HG02798 (cell line): ENCODE data around the gene NCKAP1.
"Not testable (repeated sequence)": the region's sequence is repeated elsewhere in the genome, so short reads cannot be mapped to it uniquely, and the experiment has no call there.

ENCODE experiments used
- ATAC-seq: cut with Tn5 transposase; IDR thresholded peaks from one replicate; pipeline ENCODE4 v1.9.1; 2021; ENCODE audit warnings: mild to moderate bottlenecking; ENCODE audit not compliant: unreplicated experiment, poor library complexity

NCKAP1 gene

GRCh38 chr2:182915369-182916326 is 122.6 kb downstream of the NCKAP1 start:
- ATAC-seq, result no peak

GRCh38 chr2:182914852-182915251 is 123.4 kb downstream of the NCKAP1 start:
- ATAC-seq, result no peak

GRCh38 chr2:182913064-182913463 is 125.2 kb downstream of the NCKAP1 start:
- no peak for ATAC-seq

GRCh38 chr2:182912518-182912915 is 125.7 kb downstream of the NCKAP1 start:
- no peak for ATAC-seq

- no peak for ATAC-seq
These were observed 126.3 kb downstream of the NCKAP1 start for GRCh38 chr2:182911813-182912517.

- ATAC-seq, result no peak
These were observed 127.3 kb downstream of the NCKAP1 start for GRCh38 chr2:182910965-182911364.

- no peak for ATAC-seq
These were observed 131.0 kb downstream of the NCKAP1 start for GRCh38 chr2:182907081-182907830.

GRCh38 chr2:182906454-182906853 is 131.8 kb downstream of the NCKAP1 start:
- ATAC-seq, result no peak

- no peak for ATAC-seq
These were observed 133.4 kb downstream of the NCKAP1 start for GRCh38 chr2:182904844-182905243.

- no peak for ATAC-seq
These were observed 134.7 kb downstream of the NCKAP1 start for GRCh38 chr2:182903566-182903965.

- ATAC-seq, result no peak
These were observed 136.5 kb downstream of the NCKAP1 start for GRCh38 chr2:182901748-182902147.

- no peak for ATAC-seq
These were observed 139.5 kb downstream of the NCKAP1 start for GRCh38 chr2:182898718-182899117.

GRCh38 chr2:182897137-182897536 is 141.1 kb downstream of the NCKAP1 start:
- ATAC-seq, result no peak

- no peak for ATAC-seq
These were observed 142.5 kb downstream of the NCKAP1 start for GRCh38 chr2:182895798-182896197.

GRCh38 chr2:182895169-182895568 is 143.1 kb downstream of the NCKAP1 start:
- no peak for ATAC-seq

GRCh38 chr2:182894174-182894573 is 144.1 kb downstream of the NCKAP1 start:
- ATAC-seq, result no peak

- ATAC-seq, result no peak
These were observed 144.6 kb downstream of the NCKAP1 start for GRCh38 chr2:182893666-182894065.

- ATAC-seq, result not testable (repeated sequence)
These were observed 145.2 kb downstream of the NCKAP1 start for GRCh38 chr2:182893035-182893434.

GRCh38 chr2:182891611-182892010 is 146.6 kb downstream of the NCKAP1 start:
- ATAC-seq, result no peak

GRCh38 chr2:182890773-182891378 is 147.4 kb downstream of the NCKAP1 start:
- no peak for ATAC-seq
